ENCODE results near the gene JMJD6. TPM values are rescaled to one million over a fixed set of nuclear protein-coding genes. Genes with fewer than 3 reads are reported as not detected.

JMJD6 gene
- 76.7 to 84.3 TPM (median 78.3 TPM) in 5 replicates for total RNA-seq (2022; extraction: Qiagen RNA extraction)

GRCh38 chr17:76726231-76726775, at the start of gene JMJD6:
Gene JMJD6 (minus strand): TSS chr17:76726606. CDS start chr17:76726475, 131 bp downstream.

DNA sequence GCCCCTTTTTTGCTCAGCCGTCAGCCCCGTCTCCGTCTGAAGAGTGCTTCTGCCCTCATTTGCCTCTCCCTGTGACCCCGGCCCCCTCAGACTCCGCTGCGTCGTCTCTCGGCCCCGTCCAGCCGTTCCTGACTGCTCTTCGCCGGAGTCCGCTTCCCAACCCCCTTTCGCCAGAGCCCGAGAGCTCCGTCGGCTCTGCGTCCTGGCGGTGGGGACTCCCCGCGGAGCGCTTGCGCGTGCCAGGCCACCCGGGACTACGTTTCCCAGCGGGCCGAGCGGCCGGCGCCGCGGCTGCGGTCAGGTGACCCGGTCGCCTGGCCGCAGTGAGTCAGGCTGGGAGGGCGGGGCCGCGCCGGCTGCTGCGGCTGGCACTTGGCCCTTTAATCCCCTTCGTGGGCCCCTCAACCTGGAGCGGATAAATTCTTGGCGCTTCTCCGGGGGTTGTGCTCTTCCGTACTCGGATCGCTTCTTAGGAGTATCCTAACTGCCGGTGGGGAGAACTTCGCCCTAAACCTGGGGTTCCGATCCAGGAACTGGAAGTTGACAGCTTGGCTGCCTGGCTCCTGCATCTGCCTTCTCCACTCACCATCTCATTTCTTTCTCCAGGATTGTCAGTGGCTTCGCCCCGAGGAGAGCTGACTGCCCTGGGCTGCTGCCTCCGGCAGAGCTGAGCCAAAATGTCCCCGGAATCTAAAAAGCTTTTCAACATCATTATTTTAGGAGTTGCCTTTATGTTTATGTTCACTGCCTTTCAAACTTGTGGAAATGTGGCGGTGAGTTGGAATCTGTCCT, 11.5 kb upstream of the JMJD6 start, which contains the start of gene MFSD11:
Gene MFSD11, plus strand, starts transcription at position 444 of the 792 bp plus-strand sequence. Its CDS starts 234 bp downstream, at position 678.

DNA sequence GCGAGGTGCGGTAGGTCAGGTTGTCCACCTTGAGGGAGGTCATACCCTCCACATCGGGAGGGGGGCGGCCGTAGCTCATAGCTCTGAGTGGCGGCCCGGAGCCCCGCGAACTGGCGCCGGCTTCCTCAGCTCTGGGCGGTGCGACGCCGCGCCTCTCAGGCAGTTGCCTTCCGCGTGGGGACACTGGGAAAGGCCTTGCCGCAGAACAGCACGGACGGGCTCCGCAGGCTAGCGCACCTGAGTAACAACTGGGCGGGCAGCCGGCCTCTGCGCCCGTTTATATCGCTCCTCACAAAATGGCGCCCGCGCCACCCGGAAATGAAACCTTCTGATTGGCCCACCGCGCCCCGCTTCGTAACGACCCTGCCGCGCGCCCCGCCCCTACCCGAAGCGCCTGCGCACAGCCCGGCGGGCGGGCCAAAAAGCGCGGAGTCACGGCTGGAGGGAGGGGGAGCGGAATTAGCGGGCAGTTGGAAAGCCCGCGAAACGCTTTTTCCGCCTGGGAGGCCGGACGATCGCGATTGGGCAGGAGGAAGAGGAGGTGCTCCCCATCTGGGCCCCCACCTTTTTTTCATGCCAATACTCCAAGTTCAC, 10.8 kb upstream of the JMJD6 start, which contains the start of gene SRSF2:
Gene SRSF2, minus strand, starts transcription at position 250 of the 594 bp plus-strand sequence. Its CDS starts 171 bp downstream, at position 79.

GRCh38 chr17:76726776-76727718, 641 bp upstream of the JMJD6 start, which contains the start of gene METTL23:
Gene METTL23 (plus strand): TSS chr17:76726839. CDS start chr17:76729711, 2,872 bp downstream.

DNA sequence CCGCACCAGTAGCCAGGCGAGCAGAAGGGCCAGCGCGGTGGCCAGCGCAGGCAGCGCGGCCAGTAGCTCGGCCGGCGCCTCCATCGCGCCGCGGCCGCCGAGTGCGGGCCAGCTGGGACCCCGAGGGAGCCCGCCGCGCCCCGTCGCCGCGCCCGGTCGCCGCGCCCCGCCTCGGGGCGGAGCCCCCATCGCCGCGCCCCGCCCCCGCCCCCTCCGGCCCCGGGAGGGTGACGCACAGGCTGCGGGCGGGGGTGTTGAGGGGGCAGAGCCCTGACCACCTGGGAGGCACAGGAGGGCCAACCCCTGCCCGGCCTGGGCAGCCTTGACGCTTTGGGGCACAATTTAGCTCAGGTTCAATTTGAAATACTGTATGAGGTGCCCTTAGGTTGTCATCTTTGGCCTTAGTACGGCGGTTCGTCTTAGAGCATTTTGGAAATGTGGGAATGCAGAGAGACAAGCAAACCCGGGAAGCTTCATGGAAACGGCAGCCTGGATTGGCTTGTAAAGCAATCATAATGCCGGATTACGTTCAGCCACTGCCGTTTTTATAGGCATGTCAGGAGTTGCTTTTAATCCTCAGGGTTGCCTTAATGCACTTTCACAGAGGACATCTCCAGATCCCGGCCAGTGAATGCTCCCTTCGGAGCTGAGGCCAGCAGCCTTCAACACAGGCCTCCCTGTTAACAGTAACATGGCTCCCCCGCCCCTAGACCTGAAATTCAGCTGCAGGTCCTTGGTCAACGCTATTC, 15.4 kb downstream of the JMJD6 start, which contains the start of gene MXRA7:
Gene MXRA7, minus strand, starts transcription at position 103 of the 749 bp plus-strand sequence. Its CDS starts 19 bp downstream, at position 84.

Other genes starting within 250 kb of the JMJD6 start
- 55.1 to 74.7 TPM (median 68.7 TPM) in 5 replicates for gene RHBDF2, start 225.2 kb downstream of the JMJD6 start, total RNA-seq (2022; extraction: Qiagen RNA extraction)
- gene CYGB, start 188.9 kb downstream of the JMJD6 start, total RNA-seq (2022; extraction: Qiagen RNA extraction) = 0.91 to 1.8 TPM (median 1.1 TPM) in 5 replicates
- gene PRCD, start 186.6 kb downstream of the JMJD6 start, total RNA-seq (2022; extraction: Qiagen RNA extraction) = 0.22 TPM in 1 of 5 replicates, not detected in the others
- gene ST6GALNAC2, start 140.7 kb downstream of the JMJD6 start, total RNA-seq (2022; extraction: Qiagen RNA extraction) = 0.31 to 0.87 TPM (median 0.51 TPM) in 5 replicates
- gene ST6GALNAC1, start 82.8 kb downstream of the JMJD6 start, total RNA-seq (2022; extraction: Qiagen RNA extraction) = 0.14 to 0.41 TPM (median 0.16 TPM) in 5 replicates
- 58.7 to 67.8 TPM (median 65.0 TPM) in 5 replicates for gene MXRA7, start 15.6 kb downstream of the JMJD6 start, total RNA-seq (2022; extraction: Qiagen RNA extraction)
- 60.8 to 65.2 TPM (median 61.7 TPM) in 5 replicates for gene METTL23, start 233 bp upstream of the JMJD6 start, total RNA-seq (2022; extraction: Qiagen RNA extraction)
- 373 to 475 TPM (median 454 TPM) in 5 replicates for gene SRSF2, start 10.7 kb upstream of the JMJD6 start, total RNA-seq (2022; extraction: Qiagen RNA extraction)
- 19.6 to 24.0 TPM (median 21.0 TPM) in 5 replicates for gene MFSD11, start 11.5 kb upstream of the JMJD6 start, total RNA-seq (2022; extraction: Qiagen RNA extraction)
- gene MGAT5B, start 141.8 kb upstream of the JMJD6 start, total RNA-seq (2022; extraction: Qiagen RNA extraction) = 15.4 to 24.9 TPM (median 24.8 TPM) in 5 replicates

Data from A549 treated with CORT108297 at 1 μM for 4 hours (cell line).